Cardiac muscle cell (in vitro differentiated cells and primary cell): Measurements from ENCODE around the gene STUB1. TPM values are rescaled to one million over a fixed set of nuclear protein-coding genes. Genes with fewer than 3 reads are reported as not detected.

Experiments used
- DNase-seq, 2 donors: peaks; one replicate each; pipeline versions ENCODE4 v3.0.0 to v3.0.0-alpha.2; 2010 to 2017; ENCODE audit warnings: low read depth in 1 of 2, low spot score in 1 of 2
- H3K27ac ChIP-seq: fragments of 200-600 bp; sonication (generic); 2 replicates; pipeline ENCODE4 v1.5.1; 2016
- H3K27me3 ChIP-seq: fragments of 200-600 bp; sonication (generic); 2 replicates; pipeline ENCODE4 v1.6.0; 2016; ENCODE audit warnings: control low read depth
- H3K36me3 ChIP-seq: fragments of 200-600 bp; sonication (generic); 2 replicates; pipeline ENCODE4 v1.5.1; 2016; ENCODE audit warnings: control low read depth
- H3K4me1 ChIP-seq: fragments of 200-600 bp; sonication (generic); 2 replicates; pipeline ENCODE4 v1.8.1; 2017; ENCODE audit warnings: low read depth, mild to moderate bottlenecking, mixed run types
- H3K4me3 ChIP-seq: fragments of 200-600 bp; sonication (generic); 2 replicates; pipeline ENCODE4 v1.5.1; 2016; ENCODE audit warnings: mild to moderate bottlenecking
- H3K9me3 ChIP-seq: fragments of 200-600 bp; sonication (generic); 2 replicates; pipeline ENCODE4 v1.5.1; 2017; ENCODE audit warnings: low read depth, mild to moderate bottlenecking, control low read depth
- polyA plus RNA-seq: library from polyadenylated mRNA; unstranded; fragments of >200 nt; fragmentation: Nextera tagmentation; extraction: Ambion mirVana; gene quantifications from 2 replicates; pipeline ENCODE4 v1.2.1, GENCODE V29; 2016
- total RNA-seq: library from RNA; depleted of rRNA; stranded (reverse); fragments of >200 nt; gene quantifications from 2 replicates; pipeline ENCODE4 v1.2.3, GENCODE V29; 2016
- TF ChIP-seq, protein P1 (sequence below): IDR thresholded peaks from 2 replicates; pipeline ENCODE4 v1.5.1; 2012; ENCODE audit warnings: low read depth, mild to moderate bottlenecking, low read length

Gene STUB1
- total and polyA plus RNA-seq, 2 experiments from 2014 or later, result 176 to 269 TPM

DNA sequence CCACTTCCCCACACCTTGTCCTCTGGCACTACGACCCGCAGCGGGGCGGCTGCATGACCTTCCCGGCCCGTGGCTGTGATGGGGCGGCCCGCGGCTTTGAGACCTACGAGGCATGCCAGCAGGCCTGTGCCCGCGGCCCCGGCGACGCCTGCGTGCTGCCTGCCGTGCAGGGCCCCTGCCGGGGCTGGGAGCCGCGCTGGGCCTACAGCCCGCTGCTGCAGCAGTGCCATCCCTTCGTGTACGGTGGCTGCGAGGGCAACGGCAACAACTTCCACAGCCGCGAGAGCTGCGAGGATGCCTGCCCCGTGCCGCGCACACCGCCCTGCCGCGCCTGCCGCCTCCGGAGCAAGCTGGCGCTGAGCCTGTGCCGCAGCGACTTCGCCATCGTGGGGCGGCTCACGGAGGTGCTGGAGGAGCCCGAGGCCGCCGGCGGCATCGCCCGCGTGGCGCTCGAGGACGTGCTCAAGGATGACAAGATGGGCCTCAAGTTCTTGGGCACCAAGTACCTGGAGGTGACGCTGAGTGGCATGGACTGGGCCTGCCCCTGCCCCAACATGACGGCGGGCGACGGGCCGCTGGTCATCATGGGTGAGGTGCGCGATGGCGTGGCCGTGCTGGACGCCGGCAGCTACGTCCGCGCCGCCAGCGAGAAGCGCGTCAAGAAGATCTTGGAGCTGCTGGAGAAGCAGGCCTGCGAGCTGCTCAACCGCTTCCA is 46.7 kb upstream of the STUB1 start:
- no peaks in the 10 kb centered on the region for H3K27me3 ChIP-seq
- no peak for DNase-seq
- H3K4me3 ChIP-seq, result no peak overlapping the region
- TF ChIP-seq, protein P1, sequence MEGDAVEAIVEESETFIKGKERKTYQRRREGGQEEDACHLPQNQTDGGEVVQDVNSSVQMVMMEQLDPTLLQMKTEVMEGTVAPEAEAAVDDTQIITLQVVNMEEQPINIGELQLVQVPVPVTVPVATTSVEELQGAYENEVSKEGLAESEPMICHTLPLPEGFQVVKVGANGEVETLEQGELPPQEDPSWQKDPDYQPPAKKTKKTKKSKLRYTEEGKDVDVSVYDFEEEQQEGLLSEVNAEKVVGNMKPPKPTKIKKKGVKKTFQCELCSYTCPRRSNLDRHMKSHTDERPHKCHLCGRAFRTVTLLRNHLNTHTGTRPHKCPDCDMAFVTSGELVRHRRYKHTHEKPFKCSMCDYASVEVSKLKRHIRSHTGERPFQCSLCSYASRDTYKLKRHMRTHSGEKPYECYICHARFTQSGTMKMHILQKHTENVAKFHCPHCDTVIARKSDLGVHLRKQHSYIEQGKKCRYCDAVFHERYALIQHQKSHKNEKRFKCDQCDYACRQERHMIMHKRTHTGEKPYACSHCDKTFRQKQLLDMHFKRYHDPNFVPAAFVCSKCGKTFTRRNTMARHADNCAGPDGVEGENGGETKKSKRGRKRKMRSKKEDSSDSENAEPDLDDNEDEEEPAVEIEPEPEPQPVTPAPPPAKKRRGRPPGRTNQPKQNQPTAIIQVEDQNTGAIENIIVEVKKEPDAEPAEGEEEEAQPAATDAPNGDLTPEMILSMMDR, result no peak
- peaks cover 9% of the 10 kb centered on the region for H3K36me3 ChIP-seq
- H3K9me3 ChIP-seq, result no peaks in the 10 kb centered on the region
- peaks cover 36% of the 10 kb centered on the region for H3K4me1 ChIP-seq
- no peak overlapping the region for H3K27ac ChIP-seq

DNA sequence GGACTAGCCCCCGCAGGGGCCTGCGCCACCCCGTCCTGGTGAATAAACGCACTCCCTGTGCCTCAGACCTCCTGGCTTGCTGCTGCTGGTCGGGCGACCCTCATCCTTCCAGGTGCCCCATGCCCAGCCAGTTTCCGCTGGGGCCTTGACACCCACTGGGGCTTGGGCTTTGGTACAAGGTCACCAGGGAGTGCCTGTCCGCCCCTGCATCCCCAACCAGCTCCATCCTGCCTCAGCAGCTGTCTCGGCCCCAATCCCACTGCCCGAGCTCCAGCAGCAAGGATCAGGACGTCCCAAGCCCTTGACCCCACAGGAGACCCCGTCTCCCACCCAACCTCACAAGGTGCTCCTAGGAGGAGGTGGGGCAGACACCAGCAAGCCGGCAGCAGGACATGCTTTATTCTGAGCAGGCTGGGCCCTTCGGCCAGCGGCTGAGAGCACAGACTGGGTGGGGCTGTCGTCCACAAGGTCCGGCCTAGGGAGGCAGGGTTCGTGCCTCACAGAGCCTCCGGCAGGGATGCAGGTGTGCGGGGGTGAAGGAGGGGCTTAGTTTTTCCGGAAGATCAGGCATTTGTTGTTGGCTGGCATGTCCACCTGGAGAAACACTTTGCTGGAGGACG is 46.0 kb upstream of the STUB1 start:
- DNase-seq, result no peak
- Histone ChIP-seq H3K4me1 (peaks cover 35% of the 10 kb centered on the region), H3K27ac (no peak overlapping the region), H3K4me3 (no peak overlapping the region), H3K36me3 (peaks cover 9% of the 10 kb centered on the region), H3K27me3 (no peaks in the 10 kb centered on the region), H3K9me3 (no peaks in the 10 kb centered on the region)
- TF ChIP-seq, protein P1, result no peak

DNA sequence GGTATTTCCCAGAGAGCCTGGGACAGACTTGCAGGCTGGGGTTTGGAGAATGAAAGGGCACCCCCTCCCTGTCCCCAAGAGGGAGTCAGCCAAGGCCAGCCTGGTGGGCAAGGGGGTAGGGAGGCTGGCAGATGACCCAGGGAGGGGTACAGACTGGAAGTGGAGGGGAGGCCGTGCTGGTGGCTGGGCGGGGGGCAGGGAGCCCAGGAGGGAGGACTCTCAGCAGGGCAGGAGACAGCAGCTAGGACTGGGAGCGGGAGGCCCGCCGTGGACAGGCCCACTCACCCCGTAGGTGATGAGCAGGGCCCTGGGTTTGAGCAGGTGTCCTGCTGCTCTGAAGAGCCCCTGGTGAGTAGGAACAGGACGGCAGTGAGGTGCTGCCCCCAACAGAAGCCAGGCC is 45.2 kb upstream of the STUB1 start:
- H3K27ac ChIP-seq, result no peak overlapping the region
- H3K4me3 ChIP-seq, result no peak overlapping the region
- no peak for DNase-seq
- H3K9me3 ChIP-seq, result no peaks in the 10 kb centered on the region
- peaks cover 9% of the 10 kb centered on the region for H3K36me3 ChIP-seq
- H3K27me3 ChIP-seq, result no peaks in the 10 kb centered on the region
- TF ChIP-seq, protein P1, result no peak
- H3K4me1 ChIP-seq, result peaks cover 27% of the 10 kb centered on the region

DNA sequence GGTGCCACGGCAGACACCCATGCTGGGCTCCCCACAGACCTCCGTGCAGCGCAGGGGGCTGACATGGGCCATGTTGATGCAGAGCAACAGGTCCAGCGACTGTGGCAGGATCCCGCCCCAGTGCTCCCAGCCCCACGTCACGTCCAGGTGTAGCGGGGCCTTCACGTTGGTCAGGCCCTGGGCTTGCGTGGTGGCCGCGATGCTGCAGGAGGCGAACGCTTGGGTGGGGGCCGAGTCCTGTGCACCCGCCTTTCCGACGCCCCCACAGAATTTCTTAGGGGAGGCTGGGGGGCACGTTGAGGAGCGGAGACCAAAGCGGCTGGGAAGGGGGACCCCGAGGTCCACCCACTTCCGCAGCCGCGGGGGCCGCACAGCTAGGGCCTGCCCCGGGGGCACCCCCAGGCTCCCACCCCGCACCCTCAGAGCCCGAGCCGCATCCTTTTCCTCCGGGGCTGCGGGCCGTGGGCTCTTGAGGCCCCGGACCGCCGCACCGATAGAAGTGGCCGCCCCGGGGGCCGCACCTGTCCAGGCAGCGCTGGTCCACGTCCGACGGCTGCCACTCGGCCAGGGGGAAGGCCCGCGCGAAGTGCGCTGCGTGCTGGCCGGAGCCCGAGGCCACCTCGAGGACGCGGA is 44.5 kb upstream of the STUB1 start:
- DNase-seq, result no peak
- TF ChIP-seq, protein P1, result no peak
- no peaks in the 10 kb centered on the region for H3K27me3 ChIP-seq
- no peak overlapping the region for H3K27ac ChIP-seq
- peak overlapping the region; percentile 83 for H3K4me3 ChIP-seq
- no peaks in the 10 kb centered on the region for H3K9me3 ChIP-seq
- H3K36me3 ChIP-seq, result peaks cover 9% of the 10 kb centered on the region
- peaks cover 21% of the 10 kb centered on the region for H3K4me1 ChIP-seq

DNA sequence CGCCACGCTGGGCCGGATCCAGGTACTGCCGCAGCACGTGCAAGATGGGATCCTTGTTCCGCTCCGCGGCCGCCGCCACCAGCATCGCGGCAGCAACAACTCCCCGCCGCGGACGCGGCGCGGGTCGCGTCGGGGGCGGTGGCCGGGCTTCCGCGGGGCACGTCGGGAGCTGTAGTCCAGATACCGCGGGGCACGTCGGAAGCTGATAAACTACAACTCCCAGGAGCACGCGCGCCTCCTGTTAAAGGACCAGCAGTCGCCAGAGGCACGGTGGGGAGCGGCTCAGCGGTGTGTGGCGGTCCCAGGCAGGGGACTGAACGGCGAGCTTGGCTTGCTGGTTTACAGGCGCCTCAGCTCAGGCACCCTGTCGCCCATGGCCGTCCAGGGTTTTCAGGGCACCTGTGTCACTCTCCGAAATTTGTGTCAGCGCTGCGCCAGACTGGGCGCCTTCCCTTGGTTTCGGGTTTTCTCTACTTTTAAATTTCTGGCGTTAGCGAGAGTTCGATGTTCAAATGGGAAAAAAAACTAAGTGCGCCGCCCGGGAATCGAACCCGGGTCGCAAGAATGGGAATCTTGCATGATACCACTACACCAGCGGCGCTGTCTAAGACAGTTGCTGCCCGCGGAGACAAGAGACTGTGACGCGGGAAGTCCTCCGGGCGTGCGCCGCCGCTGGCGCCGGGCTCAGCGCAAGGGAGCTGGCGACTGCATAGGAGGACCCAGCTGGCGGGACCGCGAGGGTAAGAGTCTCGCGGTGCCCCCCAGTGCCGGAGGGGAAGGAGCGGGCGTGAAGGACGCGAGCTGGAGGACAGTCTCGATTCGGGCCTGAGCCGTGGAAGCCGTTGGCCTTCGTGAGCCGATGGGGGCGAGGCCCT is 43.8 kb upstream of the STUB1 start, which contains the start of gene METTL26:
METTL26 (minus strand) TSS at position 100 of the 875 bp plus-strand sequence; CDS start at position 85, 15 bp downstream.
- Histone ChIP-seq H3K36me3 (peaks cover 9% of the 10 kb centered on the region), H3K4me3 (peak within 1 kb of the TSS; percentile 83), H3K9me3 (no peaks in the 10 kb centered on the region), H3K27me3 (no peaks in the 10 kb centered on the region), H3K4me1 (peaks cover 18% of the 10 kb centered on the region), H3K27ac (peak within 1 kb of the TSS; percentile 93)
- peak; percentile 95 to 97 for DNase-seq
- TF ChIP-seq, protein P1, result no peak
